MM.1S (cell line): Measurements from ENCODE around the gene CADM2.

ENCODE experiments used
- EZH2 ChIP-seq: fragments of 300-600 bp; sonication (generic); optimal IDR thresholded peaks from 2 replicates; pipeline ENCODE3; 2017; ENCODE audit warnings: low read depth, mild to moderate bottlenecking, antibody characterized with exemption, low read length, mixed read lengths
- EZH2phosphoT487 ChIP-seq: fragments of 300-600 bp; sonication (generic); IDR thresholded peaks from 2 replicates; pipeline ENCODE4 v1.6.1; 2018; ENCODE audit warnings: antibody characterized with exemption, low read length
- TF ChIP-seq, protein P1 (sequence below): fragments of 300-600 bp; sonication (generic); IDR thresholded peaks from 2 replicates; pipeline ENCODE4 v1.5.1; 2016; ENCODE audit warnings: antibody characterized with exemption, low read length, mixed read lengths

GRCh38 chr3:86073799-86074198, 1115.0 kb downstream of the CADM2 start:
- TF ChIP-seq, protein P1, sequence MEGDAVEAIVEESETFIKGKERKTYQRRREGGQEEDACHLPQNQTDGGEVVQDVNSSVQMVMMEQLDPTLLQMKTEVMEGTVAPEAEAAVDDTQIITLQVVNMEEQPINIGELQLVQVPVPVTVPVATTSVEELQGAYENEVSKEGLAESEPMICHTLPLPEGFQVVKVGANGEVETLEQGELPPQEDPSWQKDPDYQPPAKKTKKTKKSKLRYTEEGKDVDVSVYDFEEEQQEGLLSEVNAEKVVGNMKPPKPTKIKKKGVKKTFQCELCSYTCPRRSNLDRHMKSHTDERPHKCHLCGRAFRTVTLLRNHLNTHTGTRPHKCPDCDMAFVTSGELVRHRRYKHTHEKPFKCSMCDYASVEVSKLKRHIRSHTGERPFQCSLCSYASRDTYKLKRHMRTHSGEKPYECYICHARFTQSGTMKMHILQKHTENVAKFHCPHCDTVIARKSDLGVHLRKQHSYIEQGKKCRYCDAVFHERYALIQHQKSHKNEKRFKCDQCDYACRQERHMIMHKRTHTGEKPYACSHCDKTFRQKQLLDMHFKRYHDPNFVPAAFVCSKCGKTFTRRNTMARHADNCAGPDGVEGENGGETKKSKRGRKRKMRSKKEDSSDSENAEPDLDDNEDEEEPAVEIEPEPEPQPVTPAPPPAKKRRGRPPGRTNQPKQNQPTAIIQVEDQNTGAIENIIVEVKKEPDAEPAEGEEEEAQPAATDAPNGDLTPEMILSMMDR, result no peak
- TF ChIP-seq EZH2, result no peak
- TF ChIP-seq EZH2phosphoT487, result no peak
